Measurements from ENCODE around the gene DR1. TPM values are rescaled to one million over a fixed set of nuclear protein-coding genes. Genes with fewer than 3 reads are reported as not detected.
A peak's percentile ranks its signal among the peaks of the same experiment; 100 is the strongest.

Gene DR1
- total RNA-seq, 1 donor, result 60.6 TPM

DNA sequence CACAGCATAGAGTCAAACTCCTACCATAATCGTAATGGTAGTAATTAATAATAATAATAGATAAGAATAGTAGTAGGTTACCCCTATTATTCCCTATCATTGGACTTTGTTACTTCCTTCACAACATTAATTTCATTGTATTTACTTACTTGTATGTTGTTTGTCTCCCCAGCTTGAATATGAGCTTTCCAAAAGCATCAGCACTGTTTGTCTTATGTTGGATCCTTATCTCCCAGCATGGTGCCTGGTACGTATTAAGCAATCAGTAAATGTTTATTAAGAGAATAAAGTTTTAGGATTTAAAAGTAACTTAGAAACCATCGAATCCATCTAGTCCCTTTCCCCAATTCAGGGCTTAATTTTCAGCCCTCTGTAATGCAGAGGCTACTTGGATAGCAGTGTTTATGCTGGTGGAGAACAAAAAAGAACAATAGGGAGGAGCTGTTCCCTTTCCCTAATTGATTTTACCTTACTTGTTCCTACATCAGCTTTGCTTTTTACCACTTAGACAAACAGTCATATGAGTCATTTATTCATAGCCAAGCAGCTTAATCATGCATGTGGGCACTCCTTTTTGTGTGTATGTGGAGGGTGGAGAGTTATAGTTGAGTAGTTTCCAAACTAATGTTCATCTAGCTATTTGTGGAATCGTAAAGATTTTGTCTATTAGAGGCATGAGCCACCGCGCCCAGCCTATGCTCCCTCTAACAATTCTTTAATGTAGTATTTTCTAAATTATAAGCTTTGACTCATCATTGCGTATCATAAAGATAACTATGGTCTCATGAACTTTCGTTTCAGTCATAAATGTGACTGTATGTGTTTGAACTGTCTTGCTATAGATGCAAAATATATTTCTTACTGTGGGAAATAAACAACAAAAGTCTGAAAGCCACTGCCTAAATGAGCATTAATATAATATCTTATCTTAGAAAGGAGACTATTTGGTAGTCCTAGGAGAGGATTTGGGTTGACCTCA is 20.9 kb upstream of the DR1 start:
- no peak overlapping the region for H3K4me3 ChIP-seq (ENCODE audit: low read depth, low read length)
- DNase-seq (ENCODE audit: low read depth), result peak; percentile 73
- TF ChIP-seq, protein P1, sequence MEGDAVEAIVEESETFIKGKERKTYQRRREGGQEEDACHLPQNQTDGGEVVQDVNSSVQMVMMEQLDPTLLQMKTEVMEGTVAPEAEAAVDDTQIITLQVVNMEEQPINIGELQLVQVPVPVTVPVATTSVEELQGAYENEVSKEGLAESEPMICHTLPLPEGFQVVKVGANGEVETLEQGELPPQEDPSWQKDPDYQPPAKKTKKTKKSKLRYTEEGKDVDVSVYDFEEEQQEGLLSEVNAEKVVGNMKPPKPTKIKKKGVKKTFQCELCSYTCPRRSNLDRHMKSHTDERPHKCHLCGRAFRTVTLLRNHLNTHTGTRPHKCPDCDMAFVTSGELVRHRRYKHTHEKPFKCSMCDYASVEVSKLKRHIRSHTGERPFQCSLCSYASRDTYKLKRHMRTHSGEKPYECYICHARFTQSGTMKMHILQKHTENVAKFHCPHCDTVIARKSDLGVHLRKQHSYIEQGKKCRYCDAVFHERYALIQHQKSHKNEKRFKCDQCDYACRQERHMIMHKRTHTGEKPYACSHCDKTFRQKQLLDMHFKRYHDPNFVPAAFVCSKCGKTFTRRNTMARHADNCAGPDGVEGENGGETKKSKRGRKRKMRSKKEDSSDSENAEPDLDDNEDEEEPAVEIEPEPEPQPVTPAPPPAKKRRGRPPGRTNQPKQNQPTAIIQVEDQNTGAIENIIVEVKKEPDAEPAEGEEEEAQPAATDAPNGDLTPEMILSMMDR (IDR thresholded peaks at IDR 0.05; ENCODE audit: insufficient read depth, low read length), result no peak

DNA sequence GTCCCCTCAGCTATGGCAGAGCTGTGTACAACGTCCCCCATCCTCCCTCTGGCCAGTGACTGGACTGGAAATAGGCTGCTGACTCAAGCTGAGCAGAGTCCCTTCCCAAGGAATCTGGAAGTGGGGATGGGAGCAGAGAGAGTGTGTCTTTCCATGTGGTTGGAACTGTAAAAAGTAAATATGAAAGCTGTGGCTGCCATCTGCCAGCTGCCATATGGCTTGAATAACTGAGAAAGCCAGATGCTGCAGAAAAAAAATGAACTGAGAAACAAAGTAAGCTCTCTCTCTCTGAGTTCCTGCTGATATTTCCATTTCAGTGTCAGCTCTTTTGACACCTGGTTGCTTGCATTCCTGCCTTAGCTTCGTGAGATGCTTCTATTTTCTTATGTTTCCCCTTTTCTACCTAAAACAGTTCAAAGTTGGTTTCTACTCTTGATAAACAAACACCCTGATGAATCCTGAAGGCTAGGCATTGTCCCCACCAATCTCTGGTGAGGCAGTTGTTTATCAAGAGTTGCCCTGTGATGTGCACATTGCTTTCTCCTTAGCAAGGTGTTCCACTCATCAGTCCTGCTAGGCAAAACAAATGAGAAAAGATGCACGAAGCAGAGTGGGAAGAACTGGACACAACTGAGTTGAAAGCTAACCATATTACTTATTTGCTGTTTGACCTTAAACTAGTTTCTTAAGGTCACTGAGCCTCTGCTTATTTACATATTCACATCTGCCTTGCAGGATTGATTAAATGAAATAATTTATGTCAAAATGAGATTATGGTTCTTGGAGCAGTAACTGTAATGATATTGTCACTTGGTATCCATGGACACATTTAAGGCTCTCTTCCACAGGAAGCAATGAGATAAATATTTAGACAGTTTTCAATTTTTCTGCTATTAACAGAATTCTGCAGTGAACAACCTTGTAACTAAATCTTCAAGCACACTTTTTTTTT is 16.6 kb upstream of the DR1 start:
- H3K4me3 ChIP-seq (ENCODE audit: low read depth, low read length), result no peak overlapping the region
- TF ChIP-seq, protein P1 (IDR thresholded peaks at IDR 0.05; ENCODE audit: insufficient read depth, low read length), result no peak
- no peak for DNase-seq (ENCODE audit: low read depth)

DNA sequence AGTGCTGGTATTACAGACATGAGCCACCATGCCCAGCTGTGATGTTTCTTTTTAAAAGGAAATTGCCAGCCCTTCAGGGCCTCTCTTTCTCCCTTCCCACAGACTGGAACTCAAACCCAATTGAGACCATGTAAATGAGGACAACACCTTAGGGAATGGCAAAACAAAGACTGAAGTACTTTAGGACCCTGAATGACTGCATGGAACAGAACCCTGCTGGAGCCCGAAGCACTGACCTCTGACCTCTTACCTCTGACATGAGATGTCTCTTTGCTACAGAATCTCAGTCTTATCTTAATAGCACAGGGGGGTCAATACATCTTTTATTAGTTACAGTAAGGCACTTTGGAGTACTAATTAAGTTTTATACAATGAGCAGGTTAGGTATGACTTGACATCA is 15.5 kb upstream of the DR1 start:
- TF ChIP-seq, protein P1 (IDR thresholded peaks at IDR 0.05; ENCODE audit: insufficient read depth, low read length), result no peak
- no peak for DNase-seq (ENCODE audit: low read depth)
- no peak overlapping the region for H3K4me3 ChIP-seq (ENCODE audit: low read depth, low read length)

DNA sequence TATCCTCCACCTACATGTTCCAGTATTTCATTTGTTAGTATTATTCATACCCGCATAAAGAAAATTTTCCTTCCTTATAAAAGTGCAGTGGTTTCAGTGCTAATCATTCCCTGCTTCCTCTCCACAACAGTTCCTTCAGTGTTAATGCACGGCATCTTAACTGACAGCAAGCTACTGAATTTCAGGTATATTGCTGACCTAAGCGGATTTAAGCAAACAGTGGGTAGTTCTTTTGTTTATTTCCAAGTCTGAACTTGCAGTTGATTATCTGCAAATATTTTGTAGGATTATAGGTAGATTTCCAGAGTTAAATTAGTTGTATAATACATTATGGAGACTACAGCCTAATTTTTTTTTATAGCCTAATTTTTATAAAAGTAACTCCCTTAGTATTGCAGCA is 15.1 kb upstream of the DR1 start:
- DNase-seq (ENCODE audit: low read depth), result no peak
- TF ChIP-seq, protein P1 (IDR thresholded peaks at IDR 0.05; ENCODE audit: insufficient read depth, low read length), result no peak
- no peak overlapping the region for H3K4me3 ChIP-seq (ENCODE audit: low read depth, low read length)

DNA sequence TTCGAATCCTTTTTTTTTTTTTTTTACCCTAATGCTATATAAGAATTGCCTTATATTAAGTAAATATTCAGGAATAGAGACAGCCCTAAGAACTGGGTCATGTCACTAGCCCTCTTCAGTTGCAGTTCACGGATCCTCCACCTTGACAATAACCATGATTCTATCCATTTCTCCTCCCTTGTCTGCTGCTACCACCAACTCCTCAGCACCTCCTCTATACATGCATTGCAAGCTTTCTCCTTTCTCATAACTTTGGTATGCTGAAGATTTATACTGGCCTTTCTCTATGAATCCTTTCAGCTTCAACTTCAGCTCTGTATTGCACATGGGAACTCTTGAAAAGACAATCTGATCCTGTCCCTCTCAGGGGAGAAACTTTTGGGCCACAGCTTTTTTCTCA is 14.3 kb upstream of the DR1 start:
- TF ChIP-seq, protein P1 (IDR thresholded peaks at IDR 0.05; ENCODE audit: insufficient read depth, low read length), result no peak
- H3K4me3 ChIP-seq (ENCODE audit: low read depth, low read length), result no peak overlapping the region
- DNase-seq (ENCODE audit: low read depth), result no peak

DNA sequence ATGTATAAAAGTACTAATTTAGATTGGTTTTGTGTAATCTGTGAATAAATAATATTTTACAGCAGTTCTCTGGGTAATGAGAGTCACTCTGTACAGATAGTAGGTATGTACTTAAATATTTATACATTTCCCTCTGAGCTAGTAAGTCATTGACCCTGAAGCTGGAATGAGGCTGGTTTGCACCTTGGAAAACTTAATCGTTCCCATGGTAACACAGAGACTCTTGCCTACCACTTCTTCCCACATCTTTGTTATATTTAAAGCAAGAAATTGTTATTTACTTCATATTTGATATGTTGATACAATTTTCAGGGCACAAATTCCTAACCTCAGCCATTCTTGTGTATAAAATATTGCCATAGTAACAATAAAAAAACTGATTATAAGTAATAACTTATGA is 13.3 kb upstream of the DR1 start:
- no peak for DNase-seq (ENCODE audit: low read depth)
- TF ChIP-seq, protein P1 (IDR thresholded peaks at IDR 0.05; ENCODE audit: insufficient read depth, low read length), result no peak
- H3K4me3 ChIP-seq (ENCODE audit: low read depth, low read length), result no peak overlapping the region
